Type B pancreatic cell (in vitro differentiated cells): Measurements from ENCODE around the gene PLPPR4. TPM values are rescaled to one million over a fixed set of nuclear protein-coding genes. Genes with fewer than 3 reads are reported as not detected.

ENCODE experiments used
- DNase-seq: peaks from one replicate; pipeline ENCODE4 v3.0.0; 2021; ENCODE audit warnings: mixed read lengths; ENCODE audit not compliant: unreplicated experiment; ENCODE audit errors: extremely low spot score
- H3K27ac Mint-ChIP-seq: 2 replicates; pipeline ENCODE4 v1.8.0; 2021; ENCODE audit warnings: mild to moderate bottlenecking, mixed read lengths
- H3K27me3 Mint-ChIP-seq: 2 replicates; pipeline ENCODE4 v1.8.0; 2021; ENCODE audit warnings: mixed read lengths
- H3K36me3 Mint-ChIP-seq: 2 replicates; pipeline ENCODE4 v1.8.0; 2021; ENCODE audit warnings: mixed read lengths
- H3K4me1 Mint-ChIP-seq: one replicate; pipeline ENCODE4 v1.8.0; 2021; ENCODE audit warnings: mixed read lengths; ENCODE audit not compliant: unreplicated experiment
- H3K4me3 Mint-ChIP-seq: 2 replicates; pipeline ENCODE4 v1.8.0; 2021; ENCODE audit warnings: mild to moderate bottlenecking, mixed read lengths
- H3K9me3 Mint-ChIP-seq: 2 replicates; pipeline ENCODE4 v1.8.0; 2021; ENCODE audit warnings: mixed read lengths
- CTCF ChIP-seq: fragments of 200-600 bp; sonication (generic); conservative IDR thresholded peaks from 2 replicates; pipeline ENCODE4 v1.5.0; 2021; ENCODE audit warnings: antibody characterized with exemption, mild to moderate bottlenecking
- total RNA-seq: library from RNA; stranded (reverse); gene quantifications from 2 replicates; pipeline ENCODE4 v1.2.1, GENCODE V29; 2021; ENCODE audit warnings: low replicate concordance

The PLPPR4 gene
- total RNA-seq, 1 donor from 2014 or later: 2.0 TPM

- no peak for TF ChIP-seq CTCF
- Mint-ChIP-seq H3K9me3 (no peaks in the 10 kb centered on the region), H3K27me3 (no peaks in the 10 kb centered on the region), H3K27ac (no peak overlapping the region), H3K4me3 (no peak overlapping the region), H3K4me1 (no peaks in the 10 kb centered on the region), H3K36me3 (no peaks in the 10 kb centered on the region)
- DNase-seq: no peak
Observed at GRCh38 chr1:99348397-99349132, 84.3 kb downstream of the PLPPR4 start.

GRCh38 chr1:99352821-99353220 is 88.5 kb downstream of the PLPPR4 start:
- Mint-ChIP-seq H3K4me3 (no peak overlapping the region), H3K27me3 (peaks cover 6% of the 10 kb centered on the region), H3K9me3 (no peaks in the 10 kb centered on the region), H3K36me3 (no peaks in the 10 kb centered on the region), H3K4me1 (no peaks in the 10 kb centered on the region), H3K27ac (no peak overlapping the region)
- no peak for DNase-seq
- no peak for TF ChIP-seq CTCF

- Mint-ChIP-seq H3K36me3 (no peaks in the 10 kb centered on the region), H3K27ac (no peak overlapping the region), H3K4me1 (no peaks in the 10 kb centered on the region), H3K27me3 (peaks cover 11% of the 10 kb centered on the region), H3K4me3 (no peak overlapping the region), H3K9me3 (peaks cover 5% of the 10 kb centered on the region)
- no peak for TF ChIP-seq CTCF
- no peak for DNase-seq
Observed at GRCh38 chr1:99358770-99359169, 94.5 kb downstream of the PLPPR4 start.
